Kidney glomerular epithelial cell (primary cell): ENCODE measurements around the gene OR4C6.

Experiments
- DNase-seq: peaks from one replicate; lab custom pipeline; 2025; lab: John Stamatoyannopoulos, UW

Gene OR4C6

GRCh38 chr11:55661901-55662300 lies at the start of gene OR4C6:
Gene OR4C6, plus strand, starts transcription at chr11:55662201. Its CDS starts 2,966 bp downstream, at chr11:55665167.
- DNase-seq: no peak

- DNase-seq: no peak
These were observed 37.5 kb upstream of the OR4C6 start for GRCh38 chr11:55624531-55624930.

- DNase-seq: no peak
These were observed 27.2 kb upstream of the OR4C6 start, which contains the start of gene OR4P4 for GRCh38 chr11:55634813-55635212. Gene OR4P4, plus strand, starts transcription at chr11:55635113.

- no peak for DNase-seq
These were observed 14.0 kb upstream of the OR4C6 start, which contains the start of gene OR4S2 for GRCh38 chr11:55648027-55648426. Gene OR4S2, plus strand, starts transcription at chr11:55648327. Its CDS starts 2,577 bp downstream, at chr11:55650904.

GRCh38 chr11:55652560-55652959 lies 9.4 kb upstream of the OR4C6 start:
- DNase-seq: no peak

GRCh38 chr11:55655096-55655495 lies 6.9 kb upstream of the OR4C6 start:
- DNase-seq: no peak

GRCh38 chr11:55658031-55658573 lies 3.9 kb upstream of the OR4C6 start:
- DNase-seq: no peak

GRCh38 chr11:55658608-55659007 lies 3.4 kb upstream of the OR4C6 start:
- DNase-seq: no peak

- no peak for DNase-seq
These were observed 7.4 kb downstream of the OR4C6 start for GRCh38 chr11:55669376-55669775.

GRCh38 chr11:55673860-55674259 lies 11.9 kb downstream of the OR4C6 start:
- no peak for DNase-seq

GRCh38 chr11:55697817-55698216 lies 35.8 kb downstream of the OR4C6 start:
- no peak for DNase-seq

- no peak for DNase-seq
These were observed 39.4 kb downstream of the OR4C6 start for GRCh38 chr11:55701429-55701828.

GRCh38 chr11:55707029-55707428 lies 45.0 kb downstream of the OR4C6 start:
- peak; percentile 52 for DNase-seq

GRCh38 chr11:55714982-55715888 lies 53.2 kb downstream of the OR4C6 start:
- DNase-seq: no peak
